ENCODE data around the gene SH3BP4. TPM values are rescaled to one million over a fixed set of nuclear protein-coding genes. Genes with fewer than 3 reads are reported as not detected.
"Not testable (repeated sequence)": the region's sequence is repeated elsewhere in the genome, so short reads cannot be mapped to it uniquely, and the experiment has no call there.

Gene SH3BP4
- total RNA-seq, 1 donor from 2014 or later = 1.1 TPM

DNA sequence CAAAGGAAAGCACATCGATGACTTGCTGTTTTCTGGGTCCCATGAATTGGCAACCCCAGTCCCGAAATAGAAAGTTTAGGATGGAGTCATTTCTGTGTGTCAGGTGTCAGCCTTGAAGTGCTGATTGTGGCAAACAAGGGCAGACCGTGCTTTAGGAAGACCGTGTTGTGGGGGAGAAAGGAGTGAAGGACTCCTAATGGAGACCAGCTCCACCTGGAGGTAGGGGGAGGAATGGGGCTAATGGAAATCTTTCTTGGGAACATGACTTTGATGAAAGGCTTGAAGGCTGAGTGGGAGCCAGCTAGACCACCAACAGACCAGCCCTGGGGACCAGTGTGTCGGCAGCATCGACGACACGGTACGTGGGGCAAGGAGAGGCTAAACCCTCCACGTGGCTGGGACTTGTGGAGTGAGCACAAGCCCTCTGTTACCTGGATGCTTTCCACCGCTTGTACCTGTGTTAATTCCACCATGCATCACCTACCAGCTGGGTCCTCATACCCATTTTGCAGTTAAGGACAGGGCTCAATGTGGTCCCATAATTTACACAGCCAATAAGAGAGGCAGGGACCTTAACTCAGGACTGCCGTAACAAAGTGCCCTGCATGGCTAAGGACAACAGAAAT is 104.2 kb downstream of the SH3BP4 start:
- TF ChIP-seq CTCF (IDR thresholded peaks at IDR 0.05) = no peak
- Mint-ChIP-seq H3K27me3 (peaks cover 6% of the 10 kb centered on the region), H3K4me3 (no peak overlapping the region), H3K27ac (no peak overlapping the region), H3K4me1 (peaks cover 2% of the 10 kb centered on the region), H3K9me3 (no peaks in the 10 kb centered on the region), H3K36me3 (ENCODE audit: low read depth) (no peaks in the 10 kb centered on the region)
- ATAC-seq (ENCODE audit: low read depth) = no peak
- ChIA-PET POLR2A (no interaction called here), CTCF (interaction anchor here (0.8 to 1.1 kb wide), 2 partner anchors 500 to 505 kb away, joined by 3 read pairs; no protein-coding TSS in a partner anchor)
- no peak for DNase-seq
- intact Hi-C loops (cut with micrococcal nuclease) = loop anchor here (1.0 kb wide), 1 partner anchor 506 kb away; no protein-coding TSS in a partner anchor

DNA sequence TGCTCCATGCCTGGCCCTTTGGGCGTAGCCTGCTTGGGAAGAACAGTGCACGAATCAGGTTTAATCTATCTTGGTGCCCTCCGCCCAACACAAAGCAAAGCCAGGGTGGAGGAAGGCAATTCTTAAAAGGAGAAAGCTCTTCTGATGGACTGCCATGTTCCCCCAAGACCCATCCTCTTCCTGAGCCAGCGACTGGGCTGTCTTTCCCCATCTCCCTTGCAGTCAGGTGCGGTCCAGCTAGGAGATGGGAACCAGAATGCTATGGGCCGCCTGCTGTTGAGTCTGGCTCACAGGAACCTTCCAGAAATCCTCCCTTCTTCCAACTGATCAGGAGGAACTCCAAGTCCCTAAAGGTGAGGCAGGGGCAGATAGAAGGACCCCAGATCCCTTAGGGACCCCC is 105.0 kb downstream of the SH3BP4 start:
- DNase-seq = no peak
- H3K27ac Mint-ChIP-seq = no peak overlapping the region
- no peaks in the 10 kb centered on the region for H3K9me3 Mint-ChIP-seq
- no peak overlapping the region for H3K4me3 Mint-ChIP-seq
- POLR2A ChIA-PET = no interaction called here
- ATAC-seq (ENCODE audit: low read depth) = no peak
- intact Hi-C loops (cut with micrococcal nuclease) = loop anchor here (1.0 kb wide), 1 partner anchor 506 kb away; no protein-coding TSS in a partner anchor
- CTCF ChIA-PET = interaction anchor here (1.0 kb wide), 1 partner anchor 506 kb away, joined by 3 read pairs; no protein-coding TSS in a partner anchor
- H3K27me3 Mint-ChIP-seq = peaks cover 9% of the 10 kb centered on the region
- no peaks in the 10 kb centered on the region for H3K36me3 Mint-ChIP-seq (ENCODE audit: low read depth)
- H3K4me1 Mint-ChIP-seq = peaks cover 2% of the 10 kb centered on the region
- TF ChIP-seq CTCF (IDR thresholded peaks at IDR 0.05) = no peak

DNA sequence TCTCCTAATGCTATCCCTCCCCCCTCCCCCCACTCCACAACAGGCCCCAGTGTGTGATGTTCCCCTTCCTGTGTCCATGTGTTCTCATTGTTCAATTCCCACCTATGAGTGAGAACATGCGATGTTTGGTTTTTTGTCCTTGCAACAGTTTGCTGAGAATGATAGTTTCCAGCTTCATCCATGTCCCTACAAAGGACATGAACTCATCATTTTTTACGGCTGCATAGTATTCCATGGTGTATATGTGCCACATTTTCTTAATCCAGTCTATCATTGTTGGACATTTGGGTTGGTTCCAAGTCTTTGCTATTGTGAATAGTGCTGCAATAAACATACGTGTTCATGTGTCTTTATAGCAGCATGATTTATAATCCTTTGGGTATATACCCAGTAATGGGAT is 105.8 kb downstream of the SH3BP4 start:
- POLR2A ChIA-PET; intact Hi-C loops (cut with micrococcal nuclease); ATAC-seq (ENCODE audit: low read depth); H3K4me3 Mint-ChIP-seq; H3K36me3 Mint-ChIP-seq (ENCODE audit: low read depth); H3K27ac Mint-ChIP-seq; H3K9me3 Mint-ChIP-seq; DNase-seq; H3K4me1 Mint-ChIP-seq: not testable (repeated sequence)
- H3K27me3 Mint-ChIP-seq = peaks cover 15% of the 10 kb centered on the region
- CTCF ChIA-PET = interaction anchor here (1.0 kb wide), 1 partner anchor 506 kb away, joined by 3 read pairs; no protein-coding TSS in a partner anchor

DNA sequence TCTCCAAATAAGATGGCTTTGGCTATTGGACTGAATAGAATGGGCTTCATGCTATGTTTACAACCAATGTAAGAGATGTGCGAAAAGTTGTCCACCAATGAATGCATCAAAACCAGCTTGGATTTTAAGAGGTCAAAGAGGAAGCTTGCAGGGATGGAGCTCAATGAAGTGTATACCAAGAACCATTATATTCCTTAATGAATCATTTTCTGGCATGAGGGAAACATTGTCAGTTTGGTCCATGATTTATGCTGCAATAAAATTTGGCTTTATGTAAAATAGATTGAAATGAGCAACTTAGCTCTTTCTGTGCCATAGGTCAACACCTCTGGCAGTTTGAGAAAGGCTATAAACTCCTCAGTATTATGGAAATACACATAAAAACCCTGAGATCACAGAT is 107.3 kb downstream of the SH3BP4 start:
- Mint-ChIP-seq H3K36me3 (ENCODE audit: low read depth) (no peaks in the 10 kb centered on the region), H3K27ac (no peak overlapping the region), H3K4me3 (no peak overlapping the region), H3K4me1 (peaks cover 2% of the 10 kb centered on the region), H3K9me3 (no peaks in the 10 kb centered on the region), H3K27me3 (peaks cover 19% of the 10 kb centered on the region)
- no peak for TF ChIP-seq CTCF (IDR thresholded peaks at IDR 0.05)
- ChIA-PET CTCF (no interaction called here), POLR2A (no interaction called here)
- DNase-seq (no peak), ATAC-seq (ENCODE audit: low read depth) (no peak)
- intact Hi-C loops (cut with micrococcal nuclease) = no loop called here

- intact Hi-C loops (cut with micrococcal nuclease) = no loop called here
These were observed 109.8 kb downstream of the SH3BP4 start for GRCh38 chr2:235061656-235062055.

More at GRCh38 chr2:235061656-235062055, 109.8 kb downstream of the SH3BP4 start:
- Mint-ChIP-seq H3K4me3 (no peak overlapping the region), H3K9me3 (no peaks in the 10 kb centered on the region), H3K36me3 (ENCODE audit: low read depth) (no peaks in the 10 kb centered on the region), H3K27me3 (peaks cover 17% of the 10 kb centered on the region), H3K27ac (no peak overlapping the region), H3K4me1 (no peaks in the 10 kb centered on the region)
- DNase-seq (no peak), ATAC-seq (ENCODE audit: low read depth) (no peak)
- ChIA-PET POLR2A (no interaction called here), CTCF (no interaction called here)
- TF ChIP-seq CTCF (IDR thresholded peaks at IDR 0.05) = no peak

Measured in activated B cell treated with CpG ODN at 0.5 μM for 24 hours (primary cell).